Esophagus mucosa (tissue), 1 donor: ENCODE measurements around the gene HLA-DMB. TPM values are rescaled to one million over a fixed set of nuclear protein-coding genes. Genes with fewer than 3 reads are reported as not detected.
"Not testable (repeated sequence)": the region's sequence is repeated elsewhere in the genome, so short reads cannot be mapped to it uniquely, and the experiment has no call there.

Experiments
- ATAC-seq: fragments of 200-7000 bp; cut with Tn5 transposase; one replicate; pipeline ENCODE4 v1.9.1; 2020
- total RNA-seq: library from RNA; stranded (reverse); gene quantifications from one replicate; pipeline ENCODE4 v1.2.4, GENCODE V29; 2023
- donor health status: DM: yes; HTN: yes; CAD: no.

Gene HLA-DMB
- total RNA-seq, 1 donor from 2014 or later = 5.5 TPM

DNA sequence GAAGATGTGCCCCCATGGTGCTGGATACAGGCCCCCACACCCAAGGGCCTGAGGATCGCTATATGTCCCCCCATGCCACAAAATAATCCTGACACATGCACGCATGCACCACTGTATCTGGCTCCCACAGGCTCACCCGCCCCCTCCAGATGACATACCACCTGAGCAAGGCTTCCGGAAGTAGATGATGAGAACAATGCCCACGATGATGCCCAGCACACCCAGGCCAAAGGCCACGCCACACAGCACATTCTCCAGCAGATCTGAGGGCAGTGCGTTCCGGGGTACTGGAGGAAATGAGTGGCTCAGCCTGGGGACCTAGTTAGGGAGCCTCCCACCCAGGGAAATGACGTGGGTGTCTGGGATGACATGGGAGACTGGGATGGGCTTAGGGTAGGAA lies 8.3 kb upstream of the HLA-DMB start:
- no peak for ATAC-seq

DNA sequence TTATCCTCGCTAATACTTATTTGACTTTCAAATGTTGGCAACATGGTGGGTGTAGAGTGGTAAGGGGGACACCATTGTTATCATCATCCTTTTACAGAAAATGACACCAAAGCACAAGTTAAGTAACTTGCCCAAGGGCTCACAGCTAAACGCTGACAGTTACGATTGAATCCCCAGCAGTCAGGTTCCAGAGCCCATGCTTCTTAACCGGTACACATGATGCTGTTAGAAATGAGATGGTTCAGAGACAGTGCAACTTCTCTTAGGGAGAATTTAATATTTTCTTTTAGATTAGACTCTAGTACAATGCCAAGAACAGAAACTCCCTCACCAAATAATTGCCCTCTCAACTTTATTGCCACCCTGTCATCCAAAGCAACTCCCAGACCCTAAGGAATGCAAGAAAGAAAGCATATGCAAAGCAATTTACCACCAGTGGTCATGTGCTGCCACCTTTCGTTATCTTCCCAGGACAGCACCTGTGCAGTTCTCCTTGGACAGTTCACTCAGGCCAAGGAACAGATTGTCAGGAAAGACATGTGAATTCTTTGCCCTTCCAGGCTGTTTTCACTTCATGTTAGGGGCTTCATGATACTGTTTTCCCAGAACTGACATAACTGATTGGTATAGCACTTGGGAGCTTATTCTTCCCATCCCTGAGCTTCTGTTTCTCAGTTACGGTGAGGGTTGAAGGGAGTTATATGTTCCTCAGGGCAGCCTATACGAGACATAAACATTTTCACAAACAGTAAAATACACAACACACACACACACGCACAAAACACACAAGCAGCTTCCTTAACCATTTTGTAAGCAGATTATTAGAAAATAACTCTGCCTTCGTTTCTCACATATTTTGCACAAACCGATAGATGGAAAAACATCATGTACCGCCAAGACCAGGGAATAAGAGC lies 7.0 kb upstream of the HLA-DMB start:
- ATAC-seq = peak; percentile 20

DNA sequence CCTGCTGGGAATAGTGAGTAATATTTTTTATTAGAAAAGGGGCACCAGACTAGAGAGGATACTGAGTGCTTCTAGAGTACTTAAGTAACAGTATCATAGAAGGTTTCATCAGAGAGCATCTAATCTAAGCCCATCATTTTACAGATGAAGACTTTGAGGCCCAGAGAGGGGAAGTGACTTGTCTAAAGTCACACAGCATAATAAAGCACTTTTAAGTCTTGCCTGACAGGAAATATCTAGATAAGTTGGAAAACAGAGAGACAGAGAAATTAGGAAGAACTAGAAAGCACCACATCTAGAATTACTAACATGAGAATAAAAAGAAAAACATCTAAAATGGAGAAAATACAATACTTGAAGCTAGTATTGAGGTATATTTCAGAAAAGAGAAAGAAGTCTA lies 6.1 kb upstream of the HLA-DMB start:
- no peak for ATAC-seq

DNA sequence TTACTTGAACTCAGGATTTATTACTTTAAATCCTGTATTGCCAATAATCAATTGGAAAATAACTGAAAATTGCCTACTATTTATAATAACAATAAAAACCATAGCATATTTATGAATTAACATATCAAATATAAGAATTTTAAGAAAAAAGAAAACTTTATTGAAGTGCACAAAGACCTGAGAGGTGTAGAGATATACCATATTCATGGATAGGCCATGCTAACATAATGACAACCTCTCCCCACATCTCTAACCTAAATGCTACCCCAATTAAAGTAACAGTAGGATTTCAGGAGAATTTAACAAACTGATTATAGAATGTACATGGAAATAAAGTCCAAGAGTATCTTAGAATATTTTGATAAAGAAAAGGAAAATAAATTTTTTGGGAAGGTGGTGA lies 5.1 kb upstream of the HLA-DMB start:
- ATAC-seq = no peak

DNA sequence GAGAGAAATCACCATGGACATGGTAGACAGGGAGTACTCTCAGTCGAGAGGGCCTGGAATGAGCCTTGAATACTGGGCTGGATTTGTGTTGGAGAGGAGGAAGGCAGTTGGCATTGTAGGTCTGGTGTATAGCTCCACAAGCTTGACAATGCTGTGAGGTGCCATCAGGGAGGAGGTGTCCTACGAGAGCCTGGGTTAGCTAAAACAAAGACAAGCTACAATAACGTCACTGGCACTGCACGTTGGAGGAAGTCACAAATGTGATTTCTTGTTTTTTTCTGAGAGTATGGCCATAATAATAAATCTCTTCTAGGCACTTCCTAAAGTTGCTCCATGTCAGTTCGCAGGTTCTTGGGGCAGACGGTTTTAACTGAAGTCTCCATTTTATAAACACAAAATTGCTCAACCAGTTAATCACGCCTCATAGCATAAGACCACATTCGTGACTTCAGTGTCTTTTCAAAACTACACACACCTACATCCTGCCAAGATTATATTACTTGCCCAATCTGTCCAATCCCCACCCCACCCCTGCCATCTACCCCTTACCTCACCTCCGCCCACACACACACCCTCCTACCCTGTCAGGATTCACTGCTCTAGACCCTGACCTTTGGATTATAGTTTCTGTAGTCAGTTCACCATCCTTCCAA lies 4.4 kb upstream of the HLA-DMB start:
- ATAC-seq = peak; percentile 34

DNA sequence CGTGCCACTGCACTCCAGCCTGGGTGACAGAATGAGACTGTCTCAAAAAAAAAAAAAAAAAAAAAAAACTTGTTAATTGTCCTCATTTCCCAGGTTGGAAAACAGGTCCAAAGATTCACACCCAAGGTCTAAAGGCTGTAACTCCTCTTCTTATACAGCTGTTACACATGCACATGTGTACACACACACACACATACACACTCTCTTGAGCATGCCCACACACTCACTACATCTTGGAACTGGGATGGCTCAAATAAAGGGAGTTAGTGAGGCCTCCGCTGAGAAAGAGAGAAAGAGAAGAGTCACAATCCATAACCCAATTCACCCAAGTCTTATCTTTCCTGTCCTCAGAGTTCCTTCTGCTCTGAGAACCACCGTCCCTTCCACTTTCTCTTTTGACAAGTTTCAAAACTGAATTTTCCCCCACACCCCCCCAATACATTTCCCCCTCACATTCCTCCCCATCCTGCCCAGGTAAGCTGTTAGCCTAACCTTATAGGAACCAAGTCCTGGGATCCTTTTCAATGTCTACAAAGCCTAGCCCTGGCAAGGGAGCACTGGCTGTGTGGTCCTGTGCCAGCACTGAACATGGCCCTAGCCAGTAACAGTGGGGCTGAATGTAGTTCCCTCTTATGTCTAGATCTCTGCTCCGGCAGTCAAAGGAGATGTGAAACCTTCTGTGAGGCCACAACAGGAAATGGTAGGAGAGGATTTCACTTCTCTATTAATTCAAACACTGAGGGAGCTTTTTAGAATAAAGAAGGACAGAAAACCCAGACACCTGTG lies 3.2 kb upstream of the HLA-DMB start:
- ATAC-seq = peak; percentile 25

DNA sequence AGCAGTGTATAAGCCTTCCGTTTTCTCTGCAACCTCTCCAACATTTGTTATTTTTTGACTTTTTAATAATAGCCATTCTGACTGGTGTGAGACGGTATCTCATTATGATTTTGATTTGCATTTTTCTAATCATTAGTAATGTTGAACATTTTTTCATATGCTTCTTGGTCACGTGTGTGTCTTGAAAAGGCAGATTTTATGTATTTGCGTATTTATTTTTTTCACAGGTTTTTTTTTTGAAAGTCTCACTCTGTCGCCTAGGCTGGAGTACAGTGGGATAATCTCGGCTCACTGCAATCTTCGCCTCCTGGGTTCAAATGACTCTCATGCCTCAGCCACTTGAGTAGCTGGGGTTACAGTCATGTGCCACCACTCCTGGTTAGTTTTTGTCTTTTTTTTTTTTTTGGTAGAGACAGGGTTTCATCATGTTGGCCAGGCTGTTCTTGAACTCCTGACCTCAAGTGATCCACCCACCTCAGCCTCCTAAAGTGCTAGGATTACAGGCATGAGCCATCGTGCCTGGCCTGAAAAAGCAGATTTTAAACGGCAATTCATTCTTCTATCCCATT lies 1.8 kb upstream of the HLA-DMB start:
- ATAC-seq = not testable (repeated sequence)

DNA sequence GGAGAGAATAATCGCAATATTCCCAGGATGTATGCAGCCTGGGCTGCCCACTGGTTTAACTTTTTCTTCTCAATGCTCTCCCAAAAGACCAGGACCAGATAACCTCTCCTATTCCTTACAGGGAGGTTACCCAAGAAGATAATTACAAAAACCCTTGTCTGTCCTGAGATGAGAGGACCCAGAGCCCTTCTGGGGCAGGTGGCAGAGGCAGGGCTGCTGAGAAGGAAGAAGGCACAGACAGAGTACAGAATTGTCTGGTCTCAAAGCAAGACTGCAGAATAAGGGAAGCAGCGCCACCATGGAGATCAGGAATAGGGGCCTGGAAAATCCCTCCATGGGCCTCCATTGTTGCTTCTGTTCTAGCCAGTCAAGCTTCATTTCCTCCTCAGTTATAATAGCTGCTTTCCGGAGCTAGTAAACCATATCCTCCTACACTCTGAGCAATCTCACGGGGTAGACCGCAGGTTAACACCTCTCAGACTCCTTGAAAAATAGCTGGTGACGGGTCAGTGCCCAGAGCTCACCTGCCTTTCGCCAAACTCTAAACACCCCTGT lies 463 bp upstream of the HLA-DMB start:
- peak; percentile 58 for ATAC-seq

DNA sequence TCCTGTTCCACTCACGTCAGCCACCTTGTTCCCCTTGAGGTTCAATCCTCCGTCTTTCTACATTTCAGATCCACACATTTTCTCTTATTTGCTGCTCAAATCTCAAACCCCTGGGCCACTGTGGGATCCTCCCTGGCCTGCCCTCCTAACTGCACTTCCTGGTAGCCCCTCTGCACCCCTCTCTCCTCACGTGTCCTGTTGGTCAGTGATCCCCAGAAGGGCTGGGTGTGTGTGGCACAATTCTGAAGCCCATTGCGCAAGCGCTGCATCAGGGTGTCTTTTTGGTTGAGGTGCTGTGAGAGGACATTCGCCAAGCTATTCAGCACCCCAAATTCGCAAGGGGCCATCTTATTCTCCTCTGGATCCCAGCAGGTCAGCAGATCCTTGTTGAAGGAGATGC lies 2.3 kb downstream of the HLA-DMB start:
- no peak for ATAC-seq

DNA sequence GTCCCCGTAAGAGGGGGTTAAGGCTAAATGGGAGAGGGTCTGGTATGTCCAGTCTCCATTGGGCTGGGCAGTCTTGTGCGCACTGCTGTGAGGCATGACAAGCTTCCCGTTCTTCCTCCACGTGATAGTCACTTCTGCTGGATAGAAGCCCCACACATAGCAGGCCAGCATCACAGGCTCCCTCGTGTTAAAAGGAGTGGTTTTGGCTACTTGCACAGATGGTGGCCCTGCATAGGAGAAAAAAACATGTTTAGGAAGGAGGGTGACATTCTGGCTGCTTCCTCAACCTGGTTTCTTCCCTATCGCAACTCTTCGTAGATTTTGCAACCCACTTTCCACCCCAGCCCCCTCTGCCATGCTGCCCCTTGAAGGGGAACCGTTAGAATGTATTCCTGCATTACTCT lies 3.6 kb downstream of the HLA-DMB start:
- ATAC-seq = no peak

DNA sequence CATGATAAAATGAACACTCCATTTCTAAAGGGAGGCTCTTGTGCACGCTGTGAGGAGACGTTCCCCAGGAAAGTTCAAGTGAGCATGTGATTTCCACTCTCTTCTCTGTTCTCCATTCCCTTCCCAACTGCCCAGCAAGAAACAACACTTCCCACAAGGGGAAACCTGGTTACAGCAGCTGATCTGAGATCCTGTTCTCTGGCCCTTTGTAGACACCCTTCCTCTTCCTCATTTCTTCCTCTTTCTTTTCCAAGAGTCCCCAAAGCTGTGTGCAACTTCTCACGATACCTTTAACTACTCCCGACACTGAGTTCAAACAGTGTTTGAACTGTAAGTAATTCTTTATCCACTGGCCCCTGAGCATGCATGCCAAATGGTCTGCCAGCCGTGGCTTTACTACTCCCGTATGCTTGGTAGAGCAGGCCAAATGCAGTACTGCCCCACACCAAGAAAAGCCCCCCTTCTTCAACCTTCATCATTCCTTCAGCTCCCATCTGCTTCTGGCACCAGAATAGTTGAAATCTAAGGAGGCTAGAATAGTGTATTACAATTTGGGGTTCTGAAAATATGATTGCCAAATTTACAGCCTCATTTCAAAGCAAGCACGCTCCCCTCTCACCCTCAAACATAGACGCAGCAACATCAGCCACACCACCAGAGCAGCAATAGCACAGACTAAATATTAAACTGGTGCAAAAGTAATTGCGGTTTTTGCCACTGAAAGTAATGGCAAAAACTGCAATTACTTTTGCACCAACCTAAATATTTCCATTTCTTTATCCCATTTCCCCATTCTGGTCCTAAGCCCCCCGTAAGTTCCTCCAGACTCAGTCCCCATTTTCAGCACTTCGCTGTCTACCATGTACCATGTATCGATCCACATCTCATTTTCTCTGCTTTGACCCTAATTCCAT lies 4.3 kb downstream of the HLA-DMB start:
- no peak for ATAC-seq

DNA sequence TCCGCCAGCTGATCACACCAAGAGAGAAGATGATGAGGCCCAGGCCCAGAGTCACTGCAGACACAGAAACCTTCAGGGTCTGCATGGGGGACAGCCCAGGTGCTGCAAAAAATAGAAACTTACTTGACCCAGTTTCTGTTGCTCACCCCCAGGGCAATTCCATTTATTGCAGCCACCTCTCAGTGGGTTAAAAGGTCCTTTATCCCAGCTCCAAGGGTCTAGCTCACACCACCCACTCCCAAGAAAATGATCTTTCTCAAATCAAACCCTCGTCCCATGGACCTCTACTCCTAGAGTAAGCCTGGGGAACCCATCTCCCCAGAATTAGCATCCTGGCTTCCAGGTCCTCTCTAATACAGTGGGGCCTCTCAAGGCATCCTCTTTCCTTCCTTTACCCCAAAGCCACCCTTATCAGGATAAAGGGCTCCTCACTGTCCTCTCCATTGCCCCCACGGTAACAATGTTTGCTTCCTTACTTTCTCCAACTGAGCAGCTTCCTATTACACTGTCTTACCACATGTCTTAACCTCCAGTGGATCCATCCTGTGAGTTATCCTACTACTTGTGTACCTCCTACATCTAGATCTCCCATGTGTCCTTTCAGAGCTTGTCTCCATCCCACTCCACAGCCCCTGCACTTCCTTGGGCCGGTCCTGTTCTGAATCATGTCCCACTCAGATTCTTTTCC lies 5.1 kb downstream of the HLA-DMB start:
- no peak for ATAC-seq

DNA sequence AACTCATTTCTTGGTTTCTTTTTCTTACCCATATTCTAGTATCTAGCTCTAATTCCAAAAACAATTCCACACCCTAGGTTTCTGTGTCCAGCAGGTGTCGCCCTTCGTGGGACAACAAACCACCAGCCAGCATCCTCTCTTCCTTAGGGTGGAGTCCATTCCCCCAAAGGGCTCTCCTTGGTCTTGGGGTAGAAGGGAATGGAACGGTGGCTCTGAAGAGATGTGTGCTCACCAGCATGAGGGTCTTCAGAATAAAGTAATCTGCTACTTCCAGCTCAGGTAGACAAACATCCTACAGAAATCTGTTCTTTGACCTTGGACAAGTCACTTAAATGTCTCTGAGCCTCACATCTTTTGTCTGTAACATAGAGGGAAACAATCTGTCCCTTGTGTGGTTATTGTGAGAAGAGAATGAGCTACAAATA lies 7.2 kb downstream of the HLA-DMB start:
- ATAC-seq = peak; percentile 70

DNA sequence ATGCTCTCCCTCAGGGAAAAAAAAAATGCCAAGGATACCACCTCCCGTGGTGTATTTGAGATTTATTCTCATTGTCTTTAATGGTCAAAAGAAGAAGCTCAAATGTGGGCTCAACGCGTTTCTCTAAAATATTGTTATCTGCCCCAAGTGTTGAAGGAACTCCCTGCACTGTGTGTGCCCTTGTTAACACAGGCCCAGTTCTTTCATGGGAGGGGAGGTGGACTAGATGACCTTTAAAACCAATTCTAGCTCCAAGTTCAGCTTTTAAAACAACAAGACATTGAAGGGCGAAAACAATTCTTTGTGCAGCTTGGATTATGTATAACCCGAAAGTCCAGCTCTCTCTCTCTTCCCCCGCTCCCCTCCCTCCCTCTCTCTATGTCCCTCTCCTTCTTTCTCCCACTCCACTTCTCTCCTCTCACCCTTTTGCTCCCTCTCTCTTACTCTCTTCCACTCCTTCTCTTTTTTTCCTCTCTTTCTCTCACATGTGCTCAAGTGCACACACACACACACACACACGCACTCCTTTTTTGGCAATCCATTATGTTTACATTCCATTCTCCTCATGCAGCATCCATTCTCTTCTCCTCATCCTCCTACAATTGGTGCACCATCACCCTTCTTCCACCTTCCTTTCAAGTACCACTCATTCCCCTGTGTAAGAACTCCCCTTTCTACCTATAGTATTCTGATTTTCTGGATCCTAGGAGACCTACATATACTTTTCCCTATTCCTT lies 8.5 kb downstream of the HLA-DMB start:
- no peak for ATAC-seq

DNA sequence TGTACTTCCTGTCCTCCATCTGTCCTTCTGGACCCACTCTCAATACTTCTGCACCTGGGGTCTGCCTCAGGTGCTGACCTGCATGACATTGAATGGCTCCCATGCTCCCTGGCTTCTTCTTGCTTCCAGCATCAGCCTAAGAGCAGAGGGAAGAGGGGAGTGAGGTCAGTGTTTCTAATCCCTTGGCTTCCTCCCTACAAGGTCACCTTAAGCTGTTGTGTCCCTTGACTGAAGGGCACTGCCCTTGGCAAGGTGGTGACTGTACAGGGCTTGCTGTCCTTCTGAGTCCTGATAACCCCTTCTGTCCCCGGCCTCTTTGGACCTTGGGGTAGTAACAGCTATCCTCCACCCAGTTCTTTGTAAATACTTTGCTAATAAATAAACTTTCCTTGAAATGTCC lies 9.6 kb downstream of the HLA-DMB start:
- no peak for ATAC-seq

DNA sequence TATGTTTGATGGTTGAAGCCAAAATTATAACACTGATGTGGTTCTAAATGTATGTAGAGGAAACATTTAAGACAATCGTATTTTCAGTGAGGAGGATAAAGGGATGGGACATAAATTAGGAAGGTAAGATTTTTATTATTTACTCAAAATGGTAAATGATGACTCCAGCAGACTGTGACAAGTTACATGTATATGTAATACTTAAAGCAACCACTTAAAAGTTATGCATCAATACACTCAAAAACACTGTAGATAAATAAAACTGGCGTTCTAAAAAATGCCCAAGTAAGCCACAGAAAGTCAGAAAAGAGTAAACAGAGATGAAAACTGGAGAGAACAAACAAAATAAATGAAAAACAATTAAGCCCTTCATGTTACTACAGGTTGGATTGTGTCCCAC lies 18.7 kb downstream of the HLA-DMB start:
- ATAC-seq = no peak

DNA sequence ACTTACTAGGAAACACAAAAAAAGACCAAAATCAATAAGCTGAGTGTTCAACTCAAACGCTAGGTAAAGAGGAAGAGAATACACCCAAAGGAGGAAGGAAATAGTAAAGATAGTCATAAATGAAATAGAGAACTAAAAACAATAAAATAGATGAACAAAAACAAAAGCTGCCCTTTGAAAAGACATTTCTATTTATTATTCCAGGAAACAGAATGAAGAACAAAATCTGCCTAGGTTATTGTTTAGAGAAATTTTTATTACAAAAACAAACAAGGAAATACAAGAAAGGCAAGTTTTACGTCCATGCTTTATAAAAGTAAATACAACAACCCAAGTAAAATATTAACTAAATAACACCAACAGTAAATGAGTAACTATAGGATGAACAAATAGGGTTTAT lies 20.1 kb downstream of the HLA-DMB start:
- no peak for ATAC-seq

DNA sequence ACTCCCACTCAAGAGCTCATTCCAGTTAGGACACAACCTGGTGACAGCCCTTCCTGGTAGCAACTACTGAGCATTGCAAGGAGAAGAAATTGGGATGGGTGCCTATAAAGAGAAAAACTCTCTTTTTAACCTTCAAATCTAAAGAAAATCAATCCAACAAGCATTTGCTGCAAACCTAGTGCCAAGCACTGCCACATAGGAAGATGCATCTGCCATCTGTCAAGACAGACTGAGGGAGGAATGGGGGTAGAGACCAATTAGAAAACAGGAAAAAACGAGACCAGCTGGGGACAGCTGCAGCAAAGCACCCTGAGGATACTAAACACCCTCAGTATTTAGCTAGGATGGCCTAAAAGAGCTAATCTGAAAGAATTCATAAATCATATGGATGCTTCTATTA lies 27.9 kb downstream of the HLA-DMB start:
- no peak for ATAC-seq

DNA sequence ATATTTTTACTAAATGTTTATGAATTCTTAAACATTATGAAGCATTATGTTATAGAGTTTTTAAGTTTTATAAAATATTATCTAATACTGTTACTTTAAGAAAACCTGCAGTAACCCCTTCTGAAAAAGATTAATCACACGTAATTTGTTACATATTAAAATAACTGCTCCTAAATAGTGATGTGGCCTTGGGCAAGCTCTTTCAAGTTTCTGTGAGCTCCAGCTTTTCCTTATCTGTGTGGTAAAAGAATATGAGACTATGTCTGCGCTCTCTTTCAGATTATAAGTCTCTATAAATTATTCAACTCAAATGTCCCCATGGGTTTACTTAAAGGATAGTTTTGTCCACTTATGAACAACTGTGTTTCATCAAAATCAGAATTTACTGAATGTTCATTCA lies 31.9 kb downstream of the HLA-DMB start:
- ATAC-seq = no peak

DNA sequence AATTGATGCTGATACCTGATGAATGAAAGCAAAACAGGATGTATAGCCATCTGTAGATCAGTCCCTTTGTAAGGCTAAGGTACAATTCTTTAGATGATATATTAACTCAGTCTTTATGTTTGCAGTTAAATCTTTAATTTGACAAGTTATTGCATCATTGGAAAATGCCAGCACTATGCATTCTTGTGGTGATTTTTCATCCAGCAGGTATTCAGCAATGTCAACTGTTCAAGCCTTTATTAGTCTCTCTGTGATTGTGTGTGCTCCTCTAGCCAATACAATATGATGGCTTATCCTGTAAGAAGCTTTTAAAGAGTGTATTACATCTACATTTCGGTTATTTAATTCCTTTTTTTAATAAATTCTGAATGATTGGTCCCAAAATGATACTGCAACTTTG lies 34.3 kb downstream of the HLA-DMB start:
- ATAC-seq = no peak
